NCI-H345 treated with DMSO at 0.1 percent for 48 hours (cell line): Measurements from ENCODE around the gene DCST2.
A peak's percentile ranks its signal among the peaks of the same experiment; 100 is the strongest.

ENCODE experiments used
- DNase-seq: peaks from one replicate; lab custom pipeline; 2025; ENCODE audit not compliant: unreplicated experiment; lab: John Stamatoyannopoulos, UW

DCST2 gene

DNA sequence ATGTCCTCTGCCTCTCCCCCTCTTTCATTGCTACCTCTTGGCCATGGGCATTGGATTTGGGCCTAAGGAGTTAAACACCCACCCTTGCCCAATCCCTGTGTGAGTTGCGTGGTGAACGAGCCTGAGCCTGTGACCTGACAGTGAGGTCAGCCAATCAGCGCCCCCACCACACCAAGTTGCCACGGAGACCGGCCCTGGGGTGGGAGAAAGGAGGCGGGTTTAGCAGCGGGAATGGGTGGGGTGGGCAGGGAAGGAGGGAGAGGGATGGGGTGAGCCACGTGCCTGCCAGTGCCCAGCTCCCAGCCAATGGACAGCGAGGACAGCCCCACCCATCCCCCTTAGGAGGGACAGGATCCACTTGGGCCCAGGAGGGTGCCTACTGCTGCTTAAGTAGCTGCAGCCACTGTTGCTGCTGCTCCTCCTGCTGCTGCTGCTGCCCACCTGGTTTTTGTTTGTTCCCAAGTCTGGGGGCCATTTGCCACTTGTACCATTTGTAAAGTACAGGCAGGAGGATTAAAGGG is 21.5 kb downstream of the DCST2 start:
- DNase-seq = peak; percentile 81

GRCh38 chr1:155011437-155012025 is 22.1 kb downstream of the DCST2 start:
- DNase-seq = no peak

- no peak for DNase-seq
These were observed 22.6 kb downstream of the DCST2 start for GRCh38 chr1:155011004-155011416.

GRCh38 chr1:155010211-155010918 is 23.2 kb downstream of the DCST2 start:
- DNase-seq = no peak

DNA sequence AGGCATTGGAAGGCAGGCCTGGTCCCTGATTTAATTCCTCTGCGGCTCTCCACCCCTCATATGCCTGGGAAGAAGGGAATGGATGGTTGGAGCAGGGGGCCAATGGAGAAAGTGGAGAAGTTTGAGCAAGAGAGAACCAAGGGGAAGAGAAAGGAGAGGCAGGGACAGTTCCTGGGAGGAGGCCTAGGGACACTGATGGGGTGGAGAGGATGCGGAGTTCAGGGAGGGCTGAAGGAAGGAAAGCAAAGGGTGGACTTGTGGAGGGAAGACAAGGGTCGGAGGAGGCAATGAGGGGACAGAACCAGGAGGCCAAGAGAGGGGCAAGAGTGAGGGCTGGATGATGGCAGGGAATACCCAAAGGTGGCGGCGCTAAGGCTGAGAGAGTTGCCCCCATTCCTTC is 23.8 kb downstream of the DCST2 start:
- DNase-seq = no peak

DNA sequence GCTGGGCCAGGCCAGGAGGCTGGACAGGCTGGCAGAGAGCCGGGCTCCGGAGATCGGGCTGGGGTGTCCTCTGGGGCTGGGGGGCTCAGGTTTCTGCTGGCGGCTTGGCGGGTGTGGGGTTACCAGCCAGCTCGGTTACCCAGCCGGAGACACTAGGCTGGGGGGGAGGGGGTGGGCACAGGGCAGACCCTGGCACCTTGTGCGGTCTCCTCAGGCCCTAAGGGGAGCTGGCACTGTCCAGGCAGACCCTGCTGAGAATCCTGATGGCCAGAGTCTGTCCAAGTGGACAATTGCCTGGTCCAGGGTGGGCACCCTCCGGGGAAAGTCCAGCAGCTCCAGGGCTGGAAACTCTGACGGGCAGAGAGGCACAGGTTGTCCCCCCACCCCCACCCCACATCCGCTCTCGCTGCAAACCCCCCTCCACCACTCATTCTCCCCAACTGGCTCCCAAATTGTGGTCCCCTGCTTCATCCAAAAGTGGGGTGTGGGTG is 24.3 kb downstream of the DCST2 start:
- no peak for DNase-seq

GRCh38 chr1:155008015-155008941 is 25.3 kb downstream of the DCST2 start:
- DNase-seq = no peak

DNA sequence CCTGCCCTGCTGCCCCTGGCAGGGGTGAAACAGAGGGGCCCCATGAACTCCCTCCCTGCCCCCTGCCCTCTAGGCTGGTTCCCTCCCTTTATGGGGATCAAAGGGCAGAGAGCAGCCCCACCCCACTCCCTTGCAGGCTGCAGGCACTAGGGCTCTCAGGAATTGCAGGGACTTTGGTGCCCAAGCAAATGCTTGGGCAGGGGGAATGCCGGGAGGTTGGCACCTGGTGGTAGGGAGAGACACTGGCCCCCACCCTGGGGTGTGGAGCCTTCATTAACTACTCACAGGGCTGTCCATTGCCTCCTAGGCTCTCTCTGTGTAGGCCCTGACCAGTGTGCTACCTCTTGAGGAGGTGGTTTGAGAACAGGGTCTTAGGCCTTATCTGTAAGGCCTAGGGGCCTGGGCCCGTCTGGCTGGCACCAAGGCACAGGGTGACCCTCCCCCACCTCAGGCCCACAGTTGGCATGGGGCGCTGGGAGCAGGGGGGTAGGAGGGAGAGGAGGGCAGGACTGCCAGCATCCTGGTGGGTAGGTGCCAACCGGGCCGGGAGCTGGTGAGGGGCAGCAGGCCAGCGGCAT is 26.2 kb downstream of the DCST2 start:
- DNase-seq = no peak

GRCh38 chr1:155006601-155007101 is 26.9 kb downstream of the DCST2 start:
- no peak for DNase-seq

DNA sequence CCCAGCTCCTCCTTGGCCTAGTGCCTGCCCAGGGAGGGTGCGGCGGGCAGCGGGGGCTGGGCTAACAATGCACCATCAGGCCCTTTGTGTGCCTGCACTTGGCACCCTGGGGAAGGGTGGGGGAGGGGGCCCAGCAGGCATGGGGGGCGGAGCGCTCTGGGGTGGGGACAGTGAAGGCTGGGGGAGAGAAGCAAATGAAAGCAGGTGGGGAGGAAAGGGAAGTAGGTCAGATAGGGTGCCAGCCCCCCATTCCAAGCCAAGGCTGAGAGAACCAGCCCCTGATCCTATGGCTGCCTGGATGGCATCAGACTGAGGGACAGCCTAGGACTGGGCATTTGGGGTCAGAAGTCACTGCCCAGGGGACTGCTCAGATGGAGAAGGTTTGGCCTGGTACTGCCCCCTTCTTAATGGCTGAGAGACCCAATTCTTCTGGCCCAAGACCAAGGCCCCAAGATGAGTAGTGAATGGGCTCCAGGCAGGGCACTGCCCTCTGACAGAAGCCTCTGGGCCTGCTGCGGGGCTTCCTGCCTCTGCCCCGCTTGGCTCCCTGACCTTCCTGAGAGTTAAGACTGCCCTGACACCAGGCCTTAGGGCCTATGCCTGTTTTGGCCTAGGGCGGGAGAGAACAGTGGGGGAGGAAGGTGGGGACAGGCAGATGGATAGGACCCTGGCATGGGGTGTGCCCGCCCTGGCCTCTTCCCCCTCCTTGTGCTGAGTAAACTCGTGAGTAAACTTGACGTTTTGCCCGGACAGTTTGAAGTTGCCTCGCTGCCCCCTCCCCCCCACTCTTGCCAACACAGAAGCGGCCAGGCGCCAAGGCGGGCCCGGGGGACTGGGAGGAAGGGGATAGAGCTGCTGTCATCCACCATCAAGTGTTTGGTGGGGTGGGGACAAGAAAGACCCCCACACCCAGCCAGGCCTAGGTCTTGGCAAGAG is 28.2 kb downstream of the DCST2 start:
- no peak for DNase-seq

GRCh38 chr1:155004352-155005075 is 29.1 kb downstream of the DCST2 start:
- no peak for DNase-seq

GRCh38 chr1:155003766-155004351 is 29.7 kb downstream of the DCST2 start:
- DNase-seq = no peak

GRCh38 chr1:155003227-155003765 is 30.3 kb downstream of the DCST2 start:
- no peak for DNase-seq

- no peak for DNase-seq
These were observed 30.9 kb downstream of the DCST2 start, which contains the start of gene ZBTB7B for GRCh38 chr1:155002464-155003226. Gene ZBTB7B (plus strand): TSS chr1:155002802. CDS start chr1:155014661, 11,859 bp downstream.

- peak; percentile 100 for DNase-seq
These were observed 31.7 kb downstream of the DCST2 start for GRCh38 chr1:155001675-155002463.

- DNase-seq = peak; percentile 93
These were observed 32.2 kb downstream of the DCST2 start for GRCh38 chr1:155001425-155001674.
